ENCODE measurements around the gene CPSF4L.

- TF ChIP-seq YY1 (IDR thresholded peaks at IDR 0.05; ENCODE audit: insufficient read depth, insufficient read length) (no peak), ZNF274 (IDR thresholded peaks at IDR 0.05; ENCODE audit: low read depth, low read length) (no peak)
These were observed 6.2 kb upstream of the CPSF4L start for GRCh38 chr17:73267648-73268537.
